Renal pelvis (tissue), 4 donors: ENCODE results near the gene GPR83. TPM values are rescaled to one million over a fixed set of nuclear protein-coding genes. Genes with fewer than 3 reads are reported as not detected.
"Not testable (repeated sequence)": the region's sequence is repeated elsewhere in the genome, so short reads cannot be mapped to it uniquely, and the experiment has no call there.

Source experiments
- DNase-seq: peaks from one replicate; pipeline ENCODE4 v3.0.0-alpha.2; 2013
- polyA plus RNA-seq, 3 donors: library from polyadenylated mRNA; unstranded; fragments of 120-200 nt; gene quantifications; one replicate each; pipeline ENCODE4 v1.2.1, GENCODE V29; 2013; ENCODE audit not compliant: insufficient read length in 3 of 3

Gene GPR83
- polyA plus RNA-seq, 3 donors: 0.50 to 0.74 (median 0.62) TPM

DNA sequence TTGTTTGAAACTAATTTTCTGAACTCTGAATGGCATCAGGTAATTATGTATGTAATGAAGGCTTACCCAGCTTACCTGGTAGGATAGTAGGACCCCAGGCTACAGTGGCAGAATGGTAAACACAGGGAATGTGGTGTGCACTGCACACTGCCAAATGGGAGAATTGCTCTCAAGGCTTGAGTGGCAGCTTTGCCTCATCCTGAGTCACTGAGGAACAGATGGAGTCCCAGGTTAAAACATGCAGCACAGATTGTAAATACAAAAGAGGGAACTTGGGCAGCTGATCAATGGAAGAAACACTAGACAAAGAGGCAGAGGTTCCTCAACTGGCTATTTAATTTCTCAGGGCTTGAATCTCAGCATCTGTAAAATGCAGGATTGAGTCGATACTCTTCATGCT is 24.4 kb downstream of the GPR83 start:
- DNase-seq: no peak

DNA sequence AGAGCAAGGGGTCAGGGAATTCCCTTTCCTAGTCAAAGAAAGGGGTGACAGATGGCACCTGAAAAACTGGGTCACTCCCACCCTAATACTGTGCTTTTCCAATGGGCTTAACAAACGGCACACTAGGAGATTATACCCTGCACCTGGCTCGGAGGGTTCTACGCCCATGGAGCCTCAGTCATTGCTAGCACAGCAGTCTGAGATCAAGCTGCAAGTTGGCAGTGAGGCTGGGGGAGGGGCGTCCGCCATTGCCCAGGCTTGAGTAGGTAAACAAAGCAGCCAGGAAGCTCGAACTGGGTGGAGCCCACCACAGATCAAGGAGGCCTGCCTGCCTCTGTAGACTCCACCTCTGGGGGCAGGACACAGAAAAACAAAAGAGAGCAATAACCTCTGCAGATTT is 30.6 kb downstream of the GPR83 start:
- not testable (repeated sequence) for DNase-seq

DNA sequence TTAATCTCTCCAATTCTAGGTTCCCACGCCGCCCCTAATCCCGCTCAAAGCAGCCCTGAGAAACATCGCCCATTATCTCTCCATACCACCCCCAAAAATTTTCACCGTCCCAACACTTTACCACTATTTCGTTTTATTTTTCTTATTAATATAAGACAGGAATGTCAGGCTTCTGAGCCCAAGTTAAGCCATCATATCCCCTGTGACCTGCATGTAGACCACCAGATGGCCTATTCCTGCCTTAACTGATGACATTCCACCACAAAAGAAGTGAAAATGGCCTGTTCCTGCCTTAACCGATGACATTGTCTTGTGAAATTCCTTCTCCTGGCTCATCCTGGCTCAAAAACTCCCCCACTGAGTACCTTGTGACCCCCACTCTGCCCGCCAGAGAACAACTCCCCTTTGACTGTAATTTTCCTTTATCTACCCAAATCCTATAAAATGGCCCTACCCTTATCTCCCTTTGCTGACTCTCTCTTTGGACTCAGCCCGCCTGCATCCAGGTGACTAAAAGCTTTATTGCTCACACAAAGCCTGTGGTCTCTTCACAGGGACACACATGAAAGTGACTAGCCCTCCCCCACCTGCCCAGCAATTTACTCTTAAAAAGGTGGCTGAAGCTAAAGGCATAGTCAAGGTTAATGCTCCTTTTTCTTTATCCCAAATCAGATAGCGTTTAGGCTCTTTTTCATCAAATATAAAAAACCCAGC is 50.2 kb downstream of the GPR83 start:
- DNase-seq: not testable (repeated sequence)

DNA sequence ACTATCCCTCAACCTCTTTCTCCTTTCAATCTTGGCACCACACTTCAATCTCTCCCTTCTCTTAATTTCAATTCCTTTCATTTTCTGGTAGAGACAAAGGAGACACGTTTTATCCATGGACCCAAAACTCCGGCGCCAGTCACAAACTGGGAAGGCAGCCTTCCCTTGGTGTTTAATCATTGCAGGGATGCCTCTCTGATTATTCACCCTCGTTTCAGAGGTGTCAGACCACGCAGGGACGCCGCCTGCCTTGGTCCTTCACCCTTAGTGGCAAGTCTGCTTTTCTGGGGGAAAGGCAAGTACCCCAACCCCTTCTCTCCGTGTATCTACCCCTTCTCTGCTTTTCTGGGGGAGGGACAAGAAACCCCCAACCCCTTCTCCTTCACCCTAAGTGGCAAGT is 54.9 kb downstream of the GPR83 start:
- not testable (repeated sequence) for DNase-seq

DNA sequence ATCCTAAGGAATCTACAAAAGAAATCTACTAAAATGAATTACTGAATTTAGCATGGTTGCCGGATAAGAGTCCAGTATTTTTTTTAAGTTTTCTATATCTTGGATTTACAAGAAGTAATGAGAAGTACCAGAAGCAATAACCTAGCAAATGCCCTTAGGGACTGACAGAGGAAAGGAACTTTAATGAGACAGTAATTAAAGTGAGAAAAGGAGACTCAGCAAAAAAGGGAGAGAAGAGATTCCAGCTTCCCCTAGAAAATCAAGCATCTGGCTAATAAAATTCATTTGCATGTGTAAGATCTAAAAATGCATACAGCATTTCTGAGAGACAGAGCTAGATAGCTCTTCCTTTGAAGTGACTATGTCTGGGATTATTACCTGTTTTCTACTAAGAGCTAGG is 57.7 kb downstream of the GPR83 start:
- no peak for DNase-seq

DNA sequence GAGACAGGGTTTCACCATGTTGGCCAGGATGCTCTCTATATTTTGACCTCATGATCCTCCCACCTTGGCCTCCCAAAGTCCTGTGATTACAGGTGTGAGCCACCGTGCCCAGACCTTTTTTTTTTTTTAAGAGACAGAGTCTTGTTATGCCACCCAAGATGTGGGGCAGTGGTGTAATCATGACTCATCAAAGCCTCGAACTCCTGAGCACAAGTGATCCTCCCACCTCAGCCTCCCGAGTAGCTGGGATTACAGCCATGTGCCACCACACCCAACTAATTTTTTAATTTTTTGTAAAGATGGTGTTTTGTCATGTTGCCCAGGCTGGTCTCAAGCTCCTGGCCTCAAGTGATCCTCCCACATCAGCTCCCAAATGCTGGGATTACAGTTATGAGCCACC is 59.0 kb downstream of the GPR83 start:
- DNase-seq: no peak

DNA sequence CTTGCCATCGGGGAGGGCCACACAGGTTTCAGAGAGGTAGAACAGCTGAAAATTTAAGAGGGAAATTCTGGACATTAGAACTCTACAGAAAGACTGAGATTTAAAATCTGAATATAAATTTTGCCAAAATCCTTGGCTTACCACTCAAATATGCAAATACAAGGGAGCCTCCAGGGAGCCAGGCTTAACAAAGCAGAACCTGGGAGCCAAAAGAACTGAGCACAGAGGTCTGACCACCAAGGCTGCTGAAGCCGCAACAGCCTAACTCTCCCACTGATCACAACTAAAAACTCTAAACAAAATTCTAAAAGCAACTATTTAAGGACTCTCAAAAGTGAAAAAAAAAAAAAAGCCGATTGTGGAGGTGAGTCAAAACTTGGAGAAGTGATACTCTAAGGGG is 62.6 kb downstream of the GPR83 start:
- DNase-seq: no peak

DNA sequence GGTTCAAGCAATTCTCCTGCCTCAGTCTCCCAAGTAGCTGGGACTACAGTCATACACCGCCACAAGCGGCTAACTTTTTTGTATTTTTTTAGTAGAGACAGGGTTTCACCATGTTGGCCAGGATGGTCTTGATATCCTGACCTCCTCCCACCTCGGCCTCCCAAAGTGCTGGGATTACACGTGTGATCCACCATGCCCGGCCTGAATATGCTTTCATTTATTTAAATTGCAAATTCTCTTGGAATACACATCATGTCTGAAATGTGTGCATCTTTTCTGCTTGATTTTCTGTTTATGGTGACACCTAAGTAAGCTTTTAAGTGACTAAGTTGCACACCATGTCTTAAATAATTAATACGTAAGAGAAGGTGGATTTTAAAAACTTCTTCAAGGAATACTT is 65.2 kb downstream of the GPR83 start:
- DNase-seq: no peak

DNA sequence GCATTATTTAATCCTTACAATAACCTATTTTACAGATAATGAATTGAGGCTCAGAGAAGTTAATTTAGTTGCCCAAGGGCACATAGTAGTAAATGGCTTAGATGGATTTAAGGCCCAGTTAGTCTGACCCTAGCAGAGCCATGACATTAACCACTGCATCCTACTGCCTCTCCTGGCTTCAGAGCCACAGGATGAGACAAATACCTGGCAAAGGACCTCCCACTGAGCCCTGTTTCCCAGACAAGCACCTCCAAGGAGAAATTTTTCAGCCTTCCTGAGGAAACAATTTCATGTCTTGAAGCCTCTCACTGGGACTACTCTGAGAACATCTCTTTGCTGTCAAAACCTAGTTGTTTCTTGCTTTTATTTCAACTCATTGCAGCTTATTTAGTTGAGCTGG is 68.4 kb downstream of the GPR83 start:
- DNase-seq: no peak

DNA sequence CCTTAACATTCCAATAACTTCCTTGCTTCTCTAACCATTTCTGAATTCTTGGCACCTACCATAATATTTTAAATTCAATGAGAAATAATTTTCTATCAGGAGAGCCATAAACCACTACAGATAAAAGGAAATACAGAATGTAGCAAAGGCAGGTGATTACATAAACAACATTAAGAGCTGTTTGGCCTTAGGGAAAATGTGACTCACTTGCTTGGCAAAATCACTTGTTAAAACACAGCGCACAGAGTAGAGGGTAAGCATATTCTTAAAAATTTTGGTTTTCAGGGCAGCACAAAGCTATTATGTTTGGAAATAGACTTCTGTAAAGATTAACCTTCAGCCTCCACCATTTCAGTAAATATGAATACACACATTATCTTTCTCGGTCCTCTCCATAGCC is 70.4 kb downstream of the GPR83 start:
- no peak for DNase-seq

DNA sequence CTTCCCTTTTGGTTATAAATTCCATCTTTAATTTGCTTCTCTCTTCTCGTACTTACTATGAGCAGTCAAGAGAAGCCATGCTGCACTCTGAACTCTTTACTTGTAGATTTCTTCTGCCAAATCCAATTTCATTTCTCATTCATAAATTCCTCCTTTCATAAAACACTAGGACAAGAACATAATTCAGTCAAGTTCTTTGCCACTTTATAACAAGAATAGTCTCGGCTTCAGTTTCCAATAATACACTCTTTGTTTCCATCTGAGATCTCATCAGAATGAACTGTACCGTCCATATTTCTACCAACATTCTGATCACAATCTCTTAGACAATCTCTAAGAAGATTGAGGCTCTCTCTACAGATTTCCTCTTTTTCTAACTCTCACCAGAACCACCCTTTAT is 71.7 kb downstream of the GPR83 start:
- DNase-seq: no peak

DNA sequence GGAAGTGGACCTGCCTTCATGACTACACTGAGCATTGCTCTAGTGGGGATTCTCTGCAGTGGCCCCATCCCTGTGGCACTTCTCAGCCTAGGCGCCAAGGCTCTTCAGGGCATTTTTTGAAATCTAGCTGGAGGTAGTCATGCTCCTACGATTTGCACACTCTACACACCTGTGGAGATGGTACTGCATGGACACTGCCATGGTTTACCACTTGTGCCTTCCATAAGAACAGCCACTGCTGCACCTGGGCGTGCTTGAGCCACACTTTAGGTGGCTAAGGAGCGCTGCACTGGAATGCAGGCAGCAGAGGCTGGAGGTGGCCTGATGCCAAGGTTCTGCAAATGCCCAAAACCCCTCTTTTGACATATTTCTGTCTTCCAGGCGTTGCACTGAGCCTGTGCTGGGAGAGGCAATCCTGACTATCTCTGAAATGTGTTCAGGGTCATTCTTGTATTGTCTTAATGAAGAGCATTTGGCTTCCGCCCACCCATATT is 72.6 kb downstream of the GPR83 start:
- no peak for DNase-seq

Other genes with a start within 250 kb of the GPR83 start
- gene IZUMO1R, start 96.8 kb downstream of the GPR83 start, polyA plus RNA-seq: not detected
- gene MRE11, start 92.4 kb upstream of the GPR83 start, polyA plus RNA-seq: 10 to 100 TPM; 20.8 to 30.5 (median 30.2) TPM
- gene ANKRD49, start 92.6 kb upstream of the GPR83 start, polyA plus RNA-seq: 10 to 100 TPM; 22.4 to 24.8 (median 24.1) TPM
- under 1 TPM; 0.16 to 0.42 (median 0.33) TPM for gene C11orf97, start 111.0 kb upstream of the GPR83 start, polyA plus RNA-seq
- 1 to 10 TPM; 5.4 to 6.6 (median 5.6) TPM for gene FUT4, start 142.5 kb upstream of the GPR83 start, polyA plus RNA-seq
- 1 to 10 TPM; 3.2 to 4.1 (median 3.7) TPM for gene PIWIL4, start 165.9 kb upstream of the GPR83 start, polyA plus RNA-seq